Measurements from ENCODE around the gene C1orf74.

C1orf74 gene

DNA sequence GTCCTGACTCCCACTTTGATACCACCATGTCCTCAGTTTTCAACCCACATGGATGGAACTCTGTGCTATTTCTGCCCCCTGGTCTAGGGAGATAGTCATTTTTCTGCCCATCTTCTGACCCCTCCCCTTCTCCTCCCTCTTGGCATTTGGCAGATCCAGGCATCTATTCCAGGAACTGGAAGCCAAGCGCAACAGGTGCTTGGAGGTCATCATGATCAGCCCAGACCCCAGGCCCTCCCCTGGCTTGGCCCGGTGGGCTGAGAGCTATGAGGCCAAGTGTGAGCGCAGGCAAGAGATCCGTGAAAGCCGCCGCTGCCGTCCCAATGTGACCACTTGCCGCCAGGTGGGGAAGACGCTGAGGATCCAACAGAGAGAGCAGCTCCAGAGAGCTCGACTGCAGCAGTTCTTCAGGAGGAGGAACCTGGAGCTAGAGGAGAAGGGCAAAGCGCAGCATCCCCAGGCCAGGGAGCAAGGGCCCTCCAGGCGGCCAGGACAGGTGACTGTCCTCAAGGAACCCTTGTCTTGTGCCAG lies 24.5 kb downstream of the C1orf74 start:
- no peak for DNase-seq
- TF ChIP-seq, protein P1, sequence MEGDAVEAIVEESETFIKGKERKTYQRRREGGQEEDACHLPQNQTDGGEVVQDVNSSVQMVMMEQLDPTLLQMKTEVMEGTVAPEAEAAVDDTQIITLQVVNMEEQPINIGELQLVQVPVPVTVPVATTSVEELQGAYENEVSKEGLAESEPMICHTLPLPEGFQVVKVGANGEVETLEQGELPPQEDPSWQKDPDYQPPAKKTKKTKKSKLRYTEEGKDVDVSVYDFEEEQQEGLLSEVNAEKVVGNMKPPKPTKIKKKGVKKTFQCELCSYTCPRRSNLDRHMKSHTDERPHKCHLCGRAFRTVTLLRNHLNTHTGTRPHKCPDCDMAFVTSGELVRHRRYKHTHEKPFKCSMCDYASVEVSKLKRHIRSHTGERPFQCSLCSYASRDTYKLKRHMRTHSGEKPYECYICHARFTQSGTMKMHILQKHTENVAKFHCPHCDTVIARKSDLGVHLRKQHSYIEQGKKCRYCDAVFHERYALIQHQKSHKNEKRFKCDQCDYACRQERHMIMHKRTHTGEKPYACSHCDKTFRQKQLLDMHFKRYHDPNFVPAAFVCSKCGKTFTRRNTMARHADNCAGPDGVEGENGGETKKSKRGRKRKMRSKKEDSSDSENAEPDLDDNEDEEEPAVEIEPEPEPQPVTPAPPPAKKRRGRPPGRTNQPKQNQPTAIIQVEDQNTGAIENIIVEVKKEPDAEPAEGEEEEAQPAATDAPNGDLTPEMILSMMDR (IDR thresholded peaks at IDR 0.05; ENCODE audit: low read depth, low read length) = no peak
- Histone ChIP-seq H3K27me3 (ENCODE audit: insufficient read depth, low read depth, severe bottlenecking) (peaks cover 2% of the 10 kb centered on the region), H3K4me3 (ENCODE audit: low read depth, low read length) (no peak overlapping the region), H3K27ac (no peak overlapping the region), H3K36me3 (no peaks in the 10 kb centered on the region), H3K9me3 (ENCODE audit: severe bottlenecking) (no peaks in the 10 kb centered on the region)

DNA sequence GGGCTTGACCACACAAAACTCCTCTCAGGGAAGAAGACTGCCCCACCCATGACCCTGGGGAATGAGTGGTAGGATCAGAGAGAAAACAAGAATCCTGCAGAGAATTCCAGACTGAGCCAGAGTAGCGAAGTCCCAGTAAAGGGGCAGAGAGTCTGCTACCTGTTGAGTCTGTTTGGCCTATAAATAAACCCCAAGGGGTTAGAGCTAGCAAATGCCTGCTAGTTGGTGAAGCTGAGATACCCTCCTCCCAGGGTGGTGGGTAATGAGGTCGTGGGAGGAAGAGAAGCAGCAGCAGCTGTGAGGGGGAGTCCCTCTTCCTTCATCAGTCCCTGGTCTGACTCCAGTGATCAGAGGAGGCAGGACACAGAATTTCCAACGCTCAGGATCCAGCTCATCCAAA lies 26.0 kb downstream of the C1orf74 start:
- DNase-seq = no peak
- H3K27me3 ChIP-seq (ENCODE audit: insufficient read depth, low read depth, severe bottlenecking) = peaks cover 2% of the 10 kb centered on the region
- no peak overlapping the region for H3K27ac ChIP-seq
- no peaks in the 10 kb centered on the region for H3K9me3 ChIP-seq (ENCODE audit: severe bottlenecking)
- no peaks in the 10 kb centered on the region for H3K36me3 ChIP-seq
- H3K4me3 ChIP-seq (ENCODE audit: low read depth, low read length) = no peak overlapping the region
- TF ChIP-seq, protein P1 (IDR thresholded peaks at IDR 0.05; ENCODE audit: low read depth, low read length) = no peak

DNA sequence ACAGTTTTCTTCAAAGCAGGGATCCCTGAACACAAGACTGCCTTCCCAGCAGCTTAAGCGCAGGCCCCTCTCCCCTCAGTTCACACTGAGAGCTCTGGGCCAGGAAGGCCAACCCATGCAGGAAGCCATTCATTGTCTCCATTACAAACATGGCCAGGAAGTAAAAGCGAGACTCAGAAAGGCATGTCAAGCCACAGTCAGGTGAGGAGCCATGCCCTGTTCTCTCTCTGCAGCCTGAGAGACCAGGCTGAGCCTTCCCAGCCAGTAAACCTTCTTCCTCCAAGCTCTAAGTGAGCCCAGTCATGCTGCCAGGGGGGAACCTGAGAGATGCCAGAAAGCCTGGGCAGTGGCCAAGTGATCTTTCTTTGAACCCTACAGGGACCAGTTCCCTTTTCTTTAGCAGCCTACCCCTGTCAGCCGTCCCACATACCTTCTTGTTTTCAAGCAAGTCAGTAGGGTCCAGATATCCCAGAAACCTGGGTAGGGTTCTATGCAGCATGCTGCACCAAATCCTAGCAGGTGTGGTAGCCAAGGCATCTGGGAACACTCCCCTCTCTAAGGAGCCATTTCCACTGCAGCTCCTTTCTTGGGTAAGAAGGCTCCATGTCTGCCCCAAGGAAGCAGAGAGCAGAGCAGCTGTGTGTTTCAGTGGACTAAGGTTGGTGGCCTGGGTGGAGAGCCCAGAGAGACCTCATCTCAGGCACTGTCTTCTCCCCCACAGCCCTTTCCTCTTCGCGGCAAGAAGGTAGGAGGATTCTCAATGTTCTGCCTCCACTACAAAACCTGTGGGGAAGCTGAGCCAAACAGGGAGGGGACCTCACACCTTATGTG lies 27.5 kb downstream of the C1orf74 start:
- Histone ChIP-seq H3K27ac (no peak overlapping the region), H3K36me3 (no peaks in the 10 kb centered on the region), H3K4me3 (ENCODE audit: low read depth, low read length) (no peak overlapping the region), H3K9me3 (ENCODE audit: severe bottlenecking) (no peaks in the 10 kb centered on the region), H3K27me3 (ENCODE audit: insufficient read depth, low read depth, severe bottlenecking) (peaks cover 2% of the 10 kb centered on the region)
- DNase-seq = no peak
- TF ChIP-seq, protein P1 (IDR thresholded peaks at IDR 0.05; ENCODE audit: low read depth, low read length) = no peak

DNA sequence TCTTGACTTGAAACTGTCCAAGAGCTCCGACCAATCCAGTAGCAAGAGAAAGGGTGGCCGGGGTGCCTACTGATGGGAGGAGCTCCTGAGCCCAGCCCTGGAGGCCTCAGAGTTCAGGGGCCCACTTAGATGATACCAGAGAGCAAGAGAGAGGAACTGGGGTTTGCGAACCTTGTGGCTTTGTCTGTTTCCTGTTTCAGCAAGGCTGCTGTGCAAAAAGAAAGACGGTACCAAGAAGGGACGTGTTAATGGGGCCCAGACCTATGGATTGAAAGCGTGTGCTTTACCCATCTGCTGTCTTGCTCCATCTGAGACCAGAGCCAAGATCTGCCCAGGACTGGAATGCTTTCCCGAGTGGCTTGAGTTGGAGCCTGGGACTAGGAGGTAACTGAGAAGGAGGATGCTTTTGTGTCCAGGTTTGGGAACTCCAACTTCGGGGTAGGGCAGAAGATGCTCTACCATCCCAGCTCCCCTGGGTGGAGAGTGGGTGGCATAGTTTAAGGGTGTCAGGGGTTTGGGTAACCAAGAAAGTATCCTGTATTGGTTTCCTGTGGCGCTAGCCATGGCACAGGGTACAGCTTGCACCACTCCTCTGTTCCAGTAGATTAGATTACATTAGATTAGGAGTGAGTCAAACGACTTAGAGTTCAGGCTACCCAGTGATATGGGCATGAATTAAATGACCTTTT lies 28.3 kb downstream of the C1orf74 start, which contains the start of gene TRAF3IP3:
TRAF3IP3 (plus strand) TSS at position 128 of the 689 bp plus-strand sequence. CDS start 3,987 bp downstream, outside the sequence.
- no peak for DNase-seq
- Histone ChIP-seq H3K36me3 (no peaks in the 10 kb centered on the region), H3K27ac (no peak within 1 kb of the TSS), H3K9me3 (ENCODE audit: severe bottlenecking) (no peaks in the 10 kb centered on the region), H3K4me3 (ENCODE audit: low read depth, low read length) (no peak within 1 kb of the TSS), H3K27me3 (ENCODE audit: insufficient read depth, low read depth, severe bottlenecking) (peaks cover 2% of the 10 kb centered on the region)
- TF ChIP-seq, protein P1 (IDR thresholded peaks at IDR 0.05; ENCODE audit: low read depth, low read length) = no peak

DNA sequence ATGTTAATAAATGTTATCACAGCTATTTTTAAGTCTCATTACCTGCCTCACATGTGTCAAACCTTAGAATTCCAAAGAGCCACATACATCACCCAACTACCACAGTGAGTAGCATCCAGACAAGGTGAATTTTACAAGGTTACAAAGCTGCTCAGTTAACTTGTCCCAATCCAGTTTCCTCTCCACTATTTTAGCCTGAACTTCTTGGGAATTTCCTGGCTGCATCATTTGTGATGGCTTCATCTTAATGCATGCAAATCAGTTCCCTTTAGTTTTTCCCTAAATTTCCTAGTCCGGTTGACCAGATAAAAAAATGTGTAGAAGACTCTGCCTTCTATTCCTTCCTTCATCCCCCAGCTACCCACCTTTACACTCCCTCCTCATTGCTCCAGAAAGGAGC lies 29.1 kb downstream of the C1orf74 start:
- H3K9me3 ChIP-seq (ENCODE audit: severe bottlenecking) = no peaks in the 10 kb centered on the region
- DNase-seq = no peak
- H3K27ac ChIP-seq = no peak overlapping the region
- H3K4me3 ChIP-seq (ENCODE audit: low read depth, low read length) = no peak overlapping the region
- TF ChIP-seq, protein P1 (IDR thresholded peaks at IDR 0.05; ENCODE audit: low read depth, low read length) = no peak
- H3K27me3 ChIP-seq (ENCODE audit: insufficient read depth, low read depth, severe bottlenecking) = peaks cover 2% of the 10 kb centered on the region
- no peaks in the 10 kb centered on the region for H3K36me3 ChIP-seq

Measured in WERI-Rb-1 (cell line).